GM12891 (cell line): ENCODE data around the gene ALG9.

Experiments
- PAX5 ChIP-seq: IDR thresholded peaks from 2 replicates; pipeline ENCODE4 v1.6.1; 2011; ENCODE audit warnings: low read length, moderate library complexity, mild to moderate bottlenecking; ENCODE audit not compliant: insufficient read depth, severe bottlenecking
- POLR2A ChIP-seq: IDR thresholded peaks from 2 replicates; pipeline ENCODE4 v1.6.1; 2011; ENCODE audit warnings: low read depth, low read length, control low read depth
- POLR2AphosphoS5 ChIP-seq: IDR thresholded peaks from 2 replicates; pipeline ENCODE4 v1.6.1; 2011; ENCODE audit warnings: low read depth, low read length, control low read depth
- POU2F2 ChIP-seq: IDR thresholded peaks from 2 replicates; pipeline ENCODE4 v1.6.1; 2011; ENCODE audit warnings: low read depth, mild to moderate bottlenecking, control low read depth, low read length, moderate library complexity
- SPI1 ChIP-seq: IDR thresholded peaks from 2 replicates; pipeline ENCODE4 v1.6.1; 2011; ENCODE audit warnings: low read depth, low read length, control low read depth
- TAF1 ChIP-seq: IDR thresholded peaks from 2 replicates; pipeline ENCODE4 v1.6.1; 2011; ENCODE audit warnings: low read depth, low read length, control low read depth

GRCh38 chr11:111855506-111855905 lies 15.9 kb downstream of the ALG9 start:
- TF ChIP-seq POLR2AphosphoS5 (no peak), POLR2A (no peak), TAF1 (no peak), SPI1 (no peak), PAX5 (no peak), POU2F2 (no peak)
